Measurements from ENCODE around the gene TNS3.

Gene TNS3

GRCh38 chr7:47330561-47331178, 251.2 kb downstream of the TNS3 start:
- Histone ChIP-seq H3K27ac (replicated peaks) (no peak overlapping the region), H3K4me3 (replicated peaks; ENCODE audit: insufficient read depth, low read length) (no peak overlapping the region), H3K27me3 (ENCODE audit: insufficient read depth, poor library complexity, severe bottlenecking) (no peaks in the 10 kb centered on the region)
- no peak for DNase-seq (ENCODE audit: low read depth in 1 of 2, low spot score in 1 of 2)
- no peak for TF ChIP-seq CTCF (IDR thresholded peaks at IDR 0.05; ENCODE audit: insufficient read depth, low read length)

DNA sequence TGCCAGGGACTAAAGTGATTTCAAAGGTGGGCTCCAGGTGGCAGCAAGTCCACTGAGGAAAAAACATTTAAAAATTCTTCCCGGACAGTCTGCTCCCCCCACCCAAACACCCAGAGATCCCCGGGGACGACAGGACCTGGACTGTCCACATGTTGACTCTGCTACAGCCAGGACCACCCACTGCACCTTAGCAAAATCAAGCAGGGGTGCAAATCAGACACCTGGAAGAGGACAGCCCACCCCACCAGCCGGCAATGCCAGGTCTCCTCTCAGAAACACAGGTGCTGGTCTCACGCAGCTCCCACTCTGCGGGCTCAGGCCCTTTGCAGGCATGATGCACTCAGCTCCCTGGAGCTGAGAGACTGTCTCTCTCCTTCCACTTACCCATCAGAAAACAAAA, 251.9 kb downstream of the TNS3 start:
- no peak overlapping the region for H3K4me3 ChIP-seq (replicated peaks; ENCODE audit: insufficient read depth, low read length)
- TF ChIP-seq CTCF (IDR thresholded peaks at IDR 0.05; ENCODE audit: insufficient read depth, low read length) (no peak), SPI1 (IDR thresholded peaks at IDR 0.05; ENCODE audit: borderline replicate concordance, low read depth) (no peak), POLR2AphosphoS5 (IDR thresholded peaks at IDR 0.05; ENCODE audit: low read depth) (no peak), GABPA (IDR thresholded peaks at IDR 0.05; ENCODE audit: low read depth) (no peak)
- TF ChIP-seq, protein P1, sequence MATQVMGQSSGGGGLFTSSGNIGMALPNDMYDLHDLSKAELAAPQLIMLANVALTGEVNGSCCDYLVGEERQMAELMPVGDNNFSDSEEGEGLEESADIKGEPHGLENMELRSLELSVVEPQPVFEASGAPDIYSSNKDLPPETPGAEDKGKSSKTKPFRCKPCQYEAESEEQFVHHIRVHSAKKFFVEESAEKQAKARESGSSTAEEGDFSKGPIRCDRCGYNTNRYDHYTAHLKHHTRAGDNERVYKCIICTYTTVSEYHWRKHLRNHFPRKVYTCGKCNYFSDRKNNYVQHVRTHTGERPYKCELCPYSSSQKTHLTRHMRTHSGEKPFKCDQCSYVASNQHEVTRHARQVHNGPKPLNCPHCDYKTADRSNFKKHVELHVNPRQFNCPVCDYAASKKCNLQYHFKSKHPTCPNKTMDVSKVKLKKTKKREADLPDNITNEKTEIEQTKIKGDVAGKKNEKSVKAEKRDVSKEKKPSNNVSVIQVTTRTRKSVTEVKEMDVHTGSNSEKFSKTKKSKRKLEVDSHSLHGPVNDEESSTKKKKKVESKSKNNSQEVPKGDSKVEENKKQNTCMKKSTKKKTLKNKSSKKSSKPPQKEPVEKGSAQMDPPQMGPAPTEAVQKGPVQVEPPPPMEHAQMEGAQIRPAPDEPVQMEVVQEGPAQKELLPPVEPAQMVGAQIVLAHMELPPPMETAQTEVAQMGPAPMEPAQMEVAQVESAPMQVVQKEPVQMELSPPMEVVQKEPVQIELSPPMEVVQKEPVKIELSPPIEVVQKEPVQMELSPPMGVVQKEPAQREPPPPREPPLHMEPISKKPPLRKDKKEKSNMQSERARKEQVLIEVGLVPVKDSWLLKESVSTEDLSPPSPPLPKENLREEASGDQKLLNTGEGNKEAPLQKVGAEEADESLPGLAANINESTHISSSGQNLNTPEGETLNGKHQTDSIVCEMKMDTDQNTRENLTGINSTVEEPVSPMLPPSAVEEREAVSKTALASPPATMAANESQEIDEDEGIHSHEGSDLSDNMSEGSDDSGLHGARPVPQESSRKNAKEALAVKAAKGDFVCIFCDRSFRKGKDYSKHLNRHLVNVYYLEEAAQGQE (IDR thresholded peaks at IDR 0.05; ENCODE audit: insufficient replicate concordance, low read depth), result no peak
- H3K27ac ChIP-seq (replicated peaks), result no peak overlapping the region
- H3K27me3 ChIP-seq (ENCODE audit: insufficient read depth, poor library complexity, severe bottlenecking), result no peaks in the 10 kb centered on the region
- no peak for DNase-seq (ENCODE audit: low read depth in 1 of 2, low spot score in 1 of 2)

- H3K4me3 ChIP-seq (replicated peaks; ENCODE audit: insufficient read depth, low read length), result no peak overlapping the region
- H3K27ac ChIP-seq (replicated peaks), result no peak overlapping the region
- no peak for DNase-seq (ENCODE audit: low read depth in 1 of 2, low spot score in 1 of 2)
- H3K27me3 ChIP-seq (ENCODE audit: insufficient read depth, poor library complexity, severe bottlenecking), result no peaks in the 10 kb centered on the region
- TF ChIP-seq, protein P1 (IDR thresholded peaks at IDR 0.05; ENCODE audit: insufficient replicate concordance, low read depth), result no peak
Measured at GRCh38 chr7:47329320-47329926, 252.5 kb downstream of the TNS3 start.

GRCh38 chr7:47328392-47329319, 253.3 kb downstream of the TNS3 start:
- Histone ChIP-seq H3K27ac (replicated peaks) (no peak overlapping the region), H3K27me3 (ENCODE audit: insufficient read depth, poor library complexity, severe bottlenecking) (no peaks in the 10 kb centered on the region), H3K4me3 (replicated peaks; ENCODE audit: insufficient read depth, low read length) (no peak overlapping the region)
- no peak for DNase-seq (ENCODE audit: low read depth in 1 of 2, low spot score in 1 of 2)
- TF ChIP-seq GABPA (IDR thresholded peaks at IDR 0.05; ENCODE audit: low read depth) (no peak), CTCF (IDR thresholded peaks at IDR 0.05; ENCODE audit: insufficient read depth, low read length) (no peak), POLR2AphosphoS5 (IDR thresholded peaks at IDR 0.05; ENCODE audit: low read depth) (no peak), SPI1 (IDR thresholded peaks at IDR 0.05; ENCODE audit: borderline replicate concordance, low read depth) (no peak)
- TF ChIP-seq, protein P1 (IDR thresholded peaks at IDR 0.05; ENCODE audit: insufficient replicate concordance, low read depth), result no peak

All from HL-60 (cell line).